Kidney (tissue), 14 donors: ENCODE data around the gene FERMT3. TPM values are rescaled to one million over a fixed set of nuclear protein-coding genes. Genes with fewer than 3 reads are reported as not detected.

Experiments
- DNase-seq, 5 donors: peaks; one replicate each; pipeline ENCODE4 v3.0.0-alpha.2; 2013 to 2020
- FAIRE-seq: peaks from 2 replicates; lab custom pipeline; 2012; peaks lifted over from hg19 to GRCh38; lab: Jason Lieb, UNC
- H3K27ac ChIP-seq, 2 donors: one replicate each; pipeline ENCODE4 v1.7.0; 2013; ENCODE audit warnings: low read depth in 2 of 2, low read length in 2 of 2, inconsistent platforms in 1 of 2
- H3K27me3 ChIP-seq: one replicate; pipeline ENCODE4 v1.7.1; 2013; ENCODE audit warnings: low read length, inconsistent platforms; ENCODE audit not compliant: control insufficient read depth, insufficient read depth
- H3K36me3 ChIP-seq, 3 donors: one replicate each; pipeline versions ENCODE4 v1.7.0 to v1.7.1; 2013; ENCODE audit warnings: low read length in 3 of 3, control low read depth in 1 of 3, inconsistent platforms in 1 of 3; ENCODE audit not compliant: insufficient read depth in 3 of 3, control insufficient read depth in 2 of 3
- H3K4me1 ChIP-seq, 3 donors: one replicate each; pipeline versions ENCODE4 v1.7.0 to v1.7.1; 2013; ENCODE audit warnings: low read length in 3 of 3, inconsistent platforms in 1 of 3, low read depth in 1 of 3; ENCODE audit not compliant: control insufficient read depth in 2 of 3, insufficient read depth in 2 of 3
- H3K4me3 ChIP-seq, 3 donors: one replicate each; pipeline versions ENCODE4 v1.7.0 to v1.8.1; 2013; ENCODE audit warnings: low read length in 3 of 3, control low read depth in 1 of 3, inconsistent platforms in 1 of 3
- H3K9ac ChIP-seq, 3 donors: one replicate each; pipeline versions ENCODE4 v1.7.0 to v1.7.1; 2013; ENCODE audit warnings: low read length in 3 of 3, control low read depth in 1 of 3, inconsistent platforms in 1 of 3
- H3K9me3 ChIP-seq, 3 donors: one replicate each; pipeline versions ENCODE4 v1.7.0 to v1.7.1; 2013; ENCODE audit warnings: low read length in 3 of 3, control low read depth in 1 of 3, inconsistent platforms in 1 of 3; ENCODE audit not compliant: control insufficient read depth in 2 of 3, insufficient read depth in 1 of 3
- CTCF ChIP-seq: IDR thresholded peaks from 3 replicates; pipeline ENCODE4 v1.5.1; 2012; ENCODE audit warnings: mild to moderate bottlenecking, moderate library complexity, borderline replicate concordance; ENCODE audit not compliant: insufficient read depth; ENCODE audit errors: extremely low read depth
- intact Hi-C: fragments of 100-400 bp; cut with DNase I; formaldehyde crosslinking; loops from one replicate; pipeline ENCODE4 v1.11.1; 2022
- polyA plus RNA-seq: library from polyadenylated mRNA; stranded (reverse); fragments of 350-450 nt; fragmentation: Illumina TruSeq; extraction: RNeasy Lipid Tissue Mini Kit (QIAGEN cat#74804); gene quantifications from one replicate; pipeline ENCODE4 v1.2.3, GENCODE V29; 2014; ENCODE audit warnings: low read depth, low replicate concordance; ENCODE audit not compliant: insufficient read depth
- total RNA-seq: library from RNA; stranded (reverse); fragmentation: NEBNext Ultra II Directional; extraction: Animal tissue kit (Norgen Biotek cat#: 25700); gene quantifications from one replicate; pipeline ENCODE4 v1.2.1, GENCODE V29; 2021
- donor health status: control.
- donor health status: control.
- donor health status: control.
- donor health status: control.
- donor health status: control.
- donor health status: DM: yes; HTN: yes; CAD: no.
- donor health status: Normal renal cell carcinoma (clear cell type).

Gene FERMT3
- total and polyA plus RNA-seq, 2 donors from 2014 or later: 11.8 to 36.3 TPM

DNA sequence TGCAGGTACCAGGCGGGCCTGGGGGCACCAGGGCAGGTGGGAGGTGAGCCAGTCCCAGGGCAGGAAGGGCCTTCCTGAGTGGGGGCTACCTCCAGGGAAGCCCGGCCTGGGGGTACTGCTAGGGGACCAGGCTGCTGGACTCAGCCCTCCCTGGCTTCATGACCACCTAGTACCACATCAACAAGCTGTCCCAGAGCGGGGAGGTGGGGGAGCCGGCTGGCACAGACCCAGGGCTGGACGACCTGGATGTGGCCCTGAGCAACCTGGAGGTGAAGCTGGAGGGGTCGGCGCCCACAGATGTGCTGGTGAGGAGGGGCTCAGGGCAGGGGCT, 12.8 kb downstream of the FERMT3 start:
- no peaks in the 10 kb centered on the region for H3K27me3 ChIP-seq
- H3K27ac ChIP-seq: no peak overlapping the region
- no peaks in the 10 kb centered on the region for H3K9me3 ChIP-seq
- intact Hi-C loops: no loop called here
- H3K9ac ChIP-seq: no peak overlapping the region
- no peaks in the 10 kb centered on the region for H3K36me3 ChIP-seq
- FAIRE-seq (no peak), DNase-seq (peak in 1 of 5 donors; percentile 51)
- no peak overlapping the region for H3K4me3 ChIP-seq
- TF ChIP-seq CTCF: no peak
- no peaks in the 10 kb centered on the region for H3K4me1 ChIP-seq

DNA sequence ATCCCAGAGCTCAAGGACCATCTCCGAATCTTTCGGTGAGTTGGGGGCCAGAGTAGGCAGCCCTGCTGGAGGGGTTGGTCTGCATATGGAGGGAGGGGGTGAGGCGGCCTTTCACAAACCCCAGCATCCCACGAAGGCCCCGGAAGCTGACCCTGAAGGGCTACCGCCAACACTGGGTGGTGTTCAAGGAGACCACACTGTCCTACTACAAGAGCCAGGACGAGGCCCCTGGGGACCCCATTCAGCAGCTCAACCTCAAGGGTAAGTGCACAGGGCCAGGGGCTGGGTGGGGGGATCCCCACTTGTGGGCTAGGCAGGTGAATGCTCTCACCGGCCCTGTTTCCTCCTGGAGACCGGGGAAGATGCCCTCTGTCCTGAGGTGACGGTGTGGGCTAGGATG, 13.2 kb downstream of the FERMT3 start:
- intact Hi-C loops: no loop called here
- Histone ChIP-seq H3K9me3 (no peaks in the 10 kb centered on the region), H3K27ac (no peak overlapping the region), H3K4me1 (peaks cover 0 to 1% (median 0%) of the 10 kb centered on the region in 3 donors), H3K9ac (no peak overlapping the region), H3K4me3 (no peak overlapping the region), H3K27me3 (no peaks in the 10 kb centered on the region), H3K36me3 (no peaks in the 10 kb centered on the region)
- DNase-seq (peak in 1 of 5 donors; percentile 34), FAIRE-seq (no peak)
- TF ChIP-seq CTCF: no peak

GRCh38 chr11:64220271-64220670, 13.8 kb downstream of the FERMT3 start:
- intact Hi-C loops: no loop called here
- H3K36me3 ChIP-seq: no peaks in the 10 kb centered on the region
- no peak for FAIRE-seq

More at GRCh38 chr11:64220271-64220670, 13.8 kb downstream of the FERMT3 start:
- Histone ChIP-seq H3K9me3 (no peaks in the 10 kb centered on the region), H3K4me1 (peaks cover 0 to 7% (median 0%) of the 10 kb centered on the region in 3 donors), H3K27ac (no peak overlapping the region), H3K4me3 (no peak overlapping the region), H3K9ac (no peak overlapping the region), H3K27me3 (no peaks in the 10 kb centered on the region)
- DNase-seq: peak in 1 of 5 donors; percentile 72
- no peak for TF ChIP-seq CTCF
